OCI-LY7 (cell line): ENCODE data around the gene RAPGEF5.

Experiments used
- CTCF ChIP-seq: fragments of 200-600 bp; sonication (generic); conservative IDR thresholded peaks from 2 replicates; pipeline ENCODE4 v1.5.1; 2014; ENCODE audit warnings: mild to moderate bottlenecking, antibody characterized with exemption, low read length, moderate library complexity, mixed read lengths
- EZH2phosphoT487 ChIP-seq: fragments of 200-600 bp; sonication (generic); IDR thresholded peaks from 2 replicates; pipeline ENCODE4 v1.6.1; 2018; ENCODE audit warnings: low read depth, borderline replicate concordance, mild to moderate bottlenecking, mixed run types, antibody characterized with exemption, low read length, moderate library complexity, mixed read lengths

GRCh38 chr7:22296916-22297315 lies 60.0 kb downstream of the RAPGEF5 start:
- TF ChIP-seq CTCF (peak; percentile 61), EZH2phosphoT487 (no peak)
